Thymus (tissue), 11 donors: ENCODE results near the gene SAMD10. TPM values are rescaled to one million over a fixed set of nuclear protein-coding genes. Genes with fewer than 3 reads are reported as not detected.

Experiments used
- DNase-seq, 9 donors: peaks; one replicate each; pipeline ENCODE4 v3.0.0-alpha.2; 2013; ENCODE audit warnings: low spot score in 9 of 9, low read depth in 6 of 9, missing footprints in 1 of 9
- H3K27ac ChIP-seq, 2 donors: one replicate each; pipeline ENCODE4 v1.5.1; 2013; ENCODE audit warnings: control low read depth in 1 of 2, low read depth in 1 of 2, low read length in 1 of 2, mild to moderate bottlenecking in 1 of 2, moderate library complexity in 1 of 2
- H3K27me3 ChIP-seq, 2 donors: one replicate each; pipeline ENCODE4 v1.5.1; 2013; ENCODE audit warnings: low read length in 1 of 2; ENCODE audit not compliant: control insufficient read depth in 2 of 2, insufficient read depth in 1 of 2
- H3K36me3 ChIP-seq, 2 donors: one replicate each; pipeline ENCODE4 v1.5.1; 2013; ENCODE audit warnings: low read length in 1 of 2, mild to moderate bottlenecking in 1 of 2, moderate library complexity in 1 of 2; ENCODE audit not compliant: control insufficient read depth in 2 of 2, insufficient read depth in 2 of 2
- H3K4me1 ChIP-seq, 2 donors: one replicate each; pipeline ENCODE4 v1.5.1; 2013; ENCODE audit warnings: low read length in 2 of 2; ENCODE audit not compliant: control insufficient read depth in 2 of 2, insufficient read depth in 2 of 2
- H3K4me3 ChIP-seq, 2 donors: one replicate each; pipeline ENCODE4 v1.5.1; 2013; ENCODE audit warnings: low read length in 2 of 2, control low read depth in 1 of 2, mild to moderate bottlenecking in 1 of 2
- H3K9me3 ChIP-seq, 2 donors: one replicate each; pipeline ENCODE4 v1.5.1; 2013; ENCODE audit warnings: low read length in 1 of 2, mild to moderate bottlenecking in 1 of 2; ENCODE audit not compliant: control insufficient read depth in 2 of 2, insufficient read depth in 1 of 2
- WGBS: extraction: QIAGEN DNeasy Blood & Tissue Kit; methylation state at CpG from one replicate; pipeline ENCODE4 v1.1.7; 2013; 5-methylcytosine and 5-hydroxymethylcytosine counted together
- polyA plus RNA-seq: library from polyadenylated mRNA; stranded (reverse); fragments of 200-250 nt; gene quantifications from one replicate; pipeline ENCODE4 v1.2.3, GENCODE V29; 2013
- total RNA-seq: library from RNA; stranded (reverse); fragments of 120-200 nt; gene quantifications from one replicate; pipeline ENCODE4 v1.2.4, GENCODE V29; 2013
- donor health status: healthy.

Gene SAMD10
- total and polyA plus RNA-seq, 2 donors, result 3.4 to 10.5 TPM

- peaks cover 21 to 43% of the 10 kb centered on the region in 2 donors for H3K4me1 ChIP-seq
- no peak overlapping the region for H3K4me3 ChIP-seq
- no peaks in the 10 kb centered on the region for H3K27me3 ChIP-seq
- H3K27ac ChIP-seq, result no peak overlapping the region
- DNase-seq, result no peak
- peaks cover 34 to 37% of the 10 kb centered on the region in 2 donors for H3K36me3 ChIP-seq
- H3K9me3 ChIP-seq, result peaks cover 0 to 11% of the 10 kb centered on the region in 2 donors
- WGBS, result 98% methylated on average over 39 of the region's 39 CpGs
Observed at GRCh38 chr20:63945921-63946920, 33.2 kb downstream of the SAMD10 start.

DNA sequence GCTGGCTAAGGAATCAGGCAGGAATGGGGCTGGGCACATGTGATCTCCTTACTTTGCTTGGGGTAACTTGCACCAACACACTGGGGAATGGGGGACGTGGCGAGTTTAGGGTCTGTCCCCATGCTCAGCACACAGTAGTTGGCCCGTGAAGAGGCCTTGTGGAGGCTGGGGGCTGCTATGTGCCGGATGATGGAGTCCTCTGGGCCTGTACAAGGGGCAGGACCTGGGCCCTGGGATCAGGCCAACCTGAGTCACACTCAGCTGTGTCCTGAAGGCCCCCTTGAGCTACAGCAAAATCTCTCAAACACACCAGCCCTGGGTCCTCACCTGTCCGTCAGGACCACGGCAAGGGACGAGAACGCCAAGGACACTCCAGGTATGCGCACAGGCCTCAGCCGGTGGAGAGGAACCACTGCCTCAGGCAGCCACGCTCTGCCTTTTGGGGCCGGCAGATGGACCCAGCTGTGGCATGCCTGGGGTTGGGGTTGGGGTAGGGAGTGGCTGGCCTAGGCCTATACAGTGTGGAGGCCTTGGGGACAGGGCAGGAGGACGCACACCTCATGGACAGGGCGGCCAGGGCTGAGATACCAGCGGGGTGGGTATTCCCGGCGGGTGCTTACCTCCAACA lies 34.3 kb downstream of the SAMD10 start:
- H3K4me3 ChIP-seq, result no peak overlapping the region
- peaks cover 43 to 48% of the 10 kb centered on the region in 2 donors for H3K36me3 ChIP-seq
- no peaks in the 10 kb centered on the region for H3K27me3 ChIP-seq
- 97% methylated on average over 17 of the region's 17 CpGs for WGBS
- H3K4me1 ChIP-seq, result peaks cover 21 to 41% of the 10 kb centered on the region in 2 donors
- H3K9me3 ChIP-seq, result peaks cover 0 to 15% of the 10 kb centered on the region in 2 donors
- no peak overlapping the region for H3K27ac ChIP-seq
- no peak for DNase-seq

- Histone ChIP-seq H3K4me1 (peaks cover 16 to 33% of the 10 kb centered on the region in 2 donors), H3K4me3 (no peak overlapping the region), H3K27me3 (no peaks in the 10 kb centered on the region), H3K36me3 (peaks cover 48 to 54% of the 10 kb centered on the region in 2 donors), H3K9me3 (peaks cover 0 to 15% of the 10 kb centered on the region in 2 donors), H3K27ac (no peak overlapping the region)
- WGBS, result 97% methylated on average over 35 of the region's 35 CpGs
- no peak for DNase-seq
Observed at GRCh38 chr20:63944078-63944941, 35.1 kb downstream of the SAMD10 start.

DNA sequence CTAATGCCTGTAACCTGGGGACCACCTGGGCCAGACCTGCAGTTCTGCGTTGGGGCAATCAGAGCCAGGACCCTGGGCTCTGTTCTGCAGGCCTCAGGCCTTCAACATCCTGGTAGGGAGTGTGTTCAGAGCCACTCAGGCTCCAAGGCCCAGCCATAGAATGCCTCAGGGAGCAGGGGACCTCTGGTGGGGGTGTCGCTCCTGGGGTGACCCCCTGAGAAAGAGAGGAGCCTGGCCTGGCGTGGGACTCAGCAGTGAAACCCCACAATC lies 35.7 kb downstream of the SAMD10 start:
- 97% methylated on average over 3 of the region's 3 CpGs for WGBS

DNA sequence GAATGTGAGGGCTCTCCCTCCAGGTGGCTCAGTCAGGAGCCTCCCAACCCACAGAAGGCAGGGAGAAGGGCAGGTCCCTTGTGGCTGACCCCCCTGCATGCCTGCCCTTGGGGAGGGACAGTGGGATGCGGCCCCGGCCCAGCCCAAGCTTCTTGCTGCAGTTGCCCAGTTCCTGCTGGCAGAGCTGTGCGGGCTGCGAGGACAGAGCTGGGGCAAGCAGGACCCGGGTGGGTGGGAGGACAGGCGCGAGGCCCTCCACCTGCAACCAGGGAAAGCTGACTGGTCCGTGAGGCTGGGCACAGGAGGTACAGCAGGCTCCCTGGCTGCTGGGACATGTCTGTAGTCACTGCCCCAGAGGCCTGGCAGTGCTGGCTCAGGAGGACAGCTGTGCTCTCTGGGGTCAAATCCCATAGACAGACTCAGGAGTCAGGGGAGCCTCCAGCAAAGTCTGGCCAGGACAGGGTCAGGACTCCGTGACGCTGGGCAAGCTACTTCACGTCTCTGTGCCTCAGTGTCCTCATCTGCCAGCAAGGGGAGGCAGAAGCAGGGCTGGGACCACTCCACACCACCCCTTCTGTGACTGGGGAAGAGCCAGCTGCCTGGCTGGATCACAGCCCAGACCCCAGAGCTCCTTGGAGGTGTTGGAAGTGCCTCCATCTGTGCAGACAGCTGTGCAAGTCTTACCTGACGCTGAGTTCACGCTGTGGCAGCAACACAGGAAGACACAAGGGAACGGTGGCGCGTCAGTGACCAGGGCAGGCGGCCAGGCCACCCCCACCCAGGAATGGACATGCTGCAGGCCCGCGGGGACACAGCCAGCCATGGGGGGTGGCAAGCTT lies 36.3 kb downstream of the SAMD10 start:
- peak overlapping the region; percentile 60 to 82 for H3K27ac ChIP-seq
- 97% methylated on average over 19 of the region's 19 CpGs for WGBS
- H3K4me3 ChIP-seq, result no peak overlapping the region
- H3K4me1 ChIP-seq, result peaks cover 9 to 25% of the 10 kb centered on the region in 2 donors
- H3K9me3 ChIP-seq, result peaks cover 0 to 13% of the 10 kb centered on the region in 2 donors
- H3K36me3 ChIP-seq, result peaks cover 52 to 66% of the 10 kb centered on the region in 2 donors
- no peaks in the 10 kb centered on the region for H3K27me3 ChIP-seq
- DNase-seq, result no peak

More for the DNA sequence above, 35.7 kb downstream of the SAMD10 start:
- no peak overlapping the region for H3K4me3 ChIP-seq
- no peak overlapping the region for H3K27ac ChIP-seq
- H3K9me3 ChIP-seq, result peaks cover 0 to 10% of the 10 kb centered on the region in 2 donors
- peaks cover 13 to 31% of the 10 kb centered on the region in 2 donors for H3K4me1 ChIP-seq
- DNase-seq, result no peak
- no peaks in the 10 kb centered on the region for H3K27me3 ChIP-seq
- peaks cover 52 to 60% of the 10 kb centered on the region in 2 donors for H3K36me3 ChIP-seq

DNA sequence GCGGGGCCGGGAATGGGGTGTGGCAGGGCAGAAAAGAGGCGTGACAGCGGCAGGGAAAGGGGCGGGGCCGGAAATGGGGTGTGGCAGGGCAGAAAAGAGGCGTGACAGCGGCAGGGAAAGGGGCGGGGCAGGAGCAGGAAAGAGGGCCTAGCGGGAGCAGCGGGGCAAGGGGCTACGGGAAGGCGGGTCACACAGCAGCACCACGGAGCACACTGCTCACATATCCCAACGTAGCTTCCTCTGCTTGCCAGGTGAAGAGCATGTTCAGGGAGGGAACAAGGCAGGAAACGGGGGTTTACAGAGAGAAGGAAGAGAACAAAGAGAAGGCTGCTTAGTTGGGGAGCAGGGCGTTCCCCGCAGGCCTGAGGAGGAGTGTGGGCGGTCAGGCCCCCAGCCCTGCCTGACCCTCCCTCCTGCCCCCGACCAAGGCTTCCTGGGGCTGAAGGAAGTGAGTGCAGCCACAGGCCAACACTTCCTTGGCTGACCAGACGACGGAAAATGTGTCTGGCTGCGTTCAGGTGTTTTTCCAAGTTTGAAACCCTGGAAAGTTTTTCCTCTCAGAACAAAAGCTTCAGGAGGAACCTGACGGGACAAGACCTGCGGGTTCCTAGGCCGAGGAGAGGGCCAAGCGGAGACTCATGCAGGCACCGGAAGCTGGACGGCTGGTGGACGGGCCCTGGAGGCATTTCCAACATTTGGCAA lies 37.0 kb downstream of the SAMD10 start:
- Histone ChIP-seq H3K27me3 (no peaks in the 10 kb centered on the region), H3K4me1 (peaks cover 4 to 17% of the 10 kb centered on the region in 2 donors), H3K27ac (peak overlapping the region; percentile 60 to 82), H3K9me3 (peaks cover 0 to 14% of the 10 kb centered on the region in 2 donors), H3K36me3 (peaks cover 52 to 67% of the 10 kb centered on the region in 2 donors), H3K4me3 (no peak overlapping the region)
- peak in 2 of 9 donors; percentile 60 to 63 for DNase-seq
- WGBS, result 62% methylated on average over 30 of the region's 30 CpGs

DNA sequence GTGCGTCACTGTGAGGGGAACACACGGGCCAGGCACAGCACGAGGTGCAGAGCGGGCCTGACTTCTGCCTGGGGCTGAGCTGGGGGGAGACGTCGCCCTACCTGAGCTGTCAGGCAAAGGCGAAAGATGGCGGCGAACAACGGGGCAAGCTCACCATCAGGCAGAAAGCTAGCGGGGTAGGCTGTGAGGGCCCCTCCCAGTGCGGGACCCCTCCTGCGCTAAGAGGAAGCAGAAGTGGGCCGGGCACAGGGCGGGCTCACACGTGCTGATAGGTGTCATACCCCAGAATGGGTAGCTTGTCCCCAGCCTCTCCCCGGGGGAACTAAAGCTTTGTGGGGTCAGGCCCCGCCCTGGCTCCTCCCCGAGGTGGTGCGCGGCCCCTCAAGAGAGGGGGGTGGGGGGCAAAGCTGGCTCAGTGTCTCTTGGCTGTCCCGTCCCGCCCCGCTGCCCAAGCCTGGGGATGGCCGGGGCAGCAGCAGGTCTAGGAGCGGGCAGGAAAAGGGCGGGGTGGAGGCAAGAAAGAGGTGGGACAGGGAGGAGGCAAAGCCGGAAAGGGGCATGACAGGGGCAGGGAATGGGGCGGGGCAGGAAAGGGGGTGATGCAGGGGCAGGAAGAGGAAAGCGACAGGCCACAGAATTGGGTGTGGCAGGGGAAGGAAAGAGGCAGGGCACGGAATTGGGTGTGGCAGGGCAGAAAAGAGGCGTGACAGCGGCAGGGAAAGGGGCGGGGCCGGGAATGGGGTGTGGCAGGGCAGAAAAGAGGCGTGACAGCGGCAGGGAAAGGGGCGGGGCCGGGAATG lies 38.0 kb downstream of the SAMD10 start:
- Histone ChIP-seq H3K27ac (no peak overlapping the region), H3K36me3 (peaks cover 52 to 68% of the 10 kb centered on the region in 2 donors), H3K9me3 (peaks cover 0 to 14% of the 10 kb centered on the region in 2 donors), H3K27me3 (no peaks in the 10 kb centered on the region), H3K4me3 (no peak overlapping the region), H3K4me1 (peaks cover 4 to 16% of the 10 kb centered on the region in 2 donors)
- peak in 2 of 9 donors; percentile 36 to 86 for DNase-seq
- 73% methylated on average over 35 of the region's 39 CpGs for WGBS
